SK-N-MC (cell line): Measurements from ENCODE around the gene FYB2.

ENCODE experiments used
- DNase-seq: peaks from one replicate; pipeline ENCODE4 v3.0.0-alpha.2; 2011; ENCODE audit warnings: low read depth, low spot score
- H3K27ac ChIP-seq: fragments of 200-600 bp; sonication (generic); 2 replicates; pipeline ENCODE4 v1.5.1; 2016; ENCODE audit warnings: mixed run types
- H3K36me3 ChIP-seq: fragments of 200-600 bp; sonication (generic); 2 replicates; pipeline ENCODE4 v1.6.1; 2017; ENCODE audit warnings: antibody characterized with exemption, low read length, mixed read lengths; ENCODE audit not compliant: insufficient read depth
- H3K4me3 ChIP-seq: fragments of 200-600 bp; sonication (generic); 2 replicates; pipeline ENCODE4 v1.5.1; 2016
- H3K9ac ChIP-seq: fragments of 200-600 bp; sonication (generic); 2 replicates; pipeline ENCODE4 v1.8.0; 2017; ENCODE audit warnings: mixed run types, mixed read lengths; ENCODE audit not compliant: insufficient read length
- H3K9me3 ChIP-seq: fragments of 200-600 bp; sonication (generic); 2 replicates; pipeline ENCODE4 v1.6.1; 2017; ENCODE audit warnings: low read depth, mild to moderate bottlenecking, antibody characterized with exemption, low read length, moderate library complexity, mixed read lengths
- EZH2 ChIP-seq: fragments of 200-600 bp; sonication (generic); IDR thresholded peaks from one replicate; pipeline ENCODE4 v1.6.1; 2017; ENCODE audit warnings: antibody characterized with exemption
- FOXP2 ChIP-seq: optimal IDR thresholded peaks from 2 replicates; pipeline ENCODE3; 2011; ENCODE audit warnings: mild to moderate bottlenecking, moderate library complexity; ENCODE audit not compliant: insufficient read depth; ENCODE audit errors: extremely low read length, control extremely low read depth
- POLR2AphosphoS5 ChIP-seq: IDR thresholded peaks from 2 replicates; pipeline ENCODE4 v1.6.1; 2012; ENCODE audit warnings: mild to moderate bottlenecking, low read depth, low read length, borderline replicate concordance

The FYB2 gene

GRCh38 chr1:56726706-56727105 is 92.5 kb downstream of the FYB2 start:
- no peaks in the 10 kb centered on the region for H3K9me3 ChIP-seq
- no peak overlapping the region for H3K4me3 ChIP-seq
- no peak overlapping the region for H3K27ac ChIP-seq
- H3K9ac ChIP-seq = no peak overlapping the region
- TF ChIP-seq EZH2 (no peak), POLR2AphosphoS5 (no peak), FOXP2 (no peak)
- no peaks in the 10 kb centered on the region for H3K36me3 ChIP-seq
- DNase-seq = no peak

GRCh38 chr1:56719171-56719570 is 100.0 kb downstream of the FYB2 start:
- no peak for DNase-seq
- TF ChIP-seq POLR2AphosphoS5 (no peak), FOXP2 (no peak)
- Histone ChIP-seq H3K4me3 (no peak overlapping the region), H3K9ac (no peak overlapping the region), H3K27ac (no peak overlapping the region), H3K36me3 (no peaks in the 10 kb centered on the region), H3K9me3 (no peaks in the 10 kb centered on the region)

GRCh38 chr1:56715156-56715555 is 104.0 kb downstream of the FYB2 start:
- H3K36me3 ChIP-seq = no peaks in the 10 kb centered on the region
- H3K9me3 ChIP-seq = no peaks in the 10 kb centered on the region
- DNase-seq = no peak
- no peak overlapping the region for H3K27ac ChIP-seq
- H3K4me3 ChIP-seq = no peak overlapping the region
- TF ChIP-seq FOXP2 = no peak
- no peak for TF ChIP-seq EZH2
- TF ChIP-seq POLR2AphosphoS5 = no peak
- H3K9ac ChIP-seq = no peak overlapping the region

GRCh38 chr1:56713112-56713511 is 106.1 kb downstream of the FYB2 start:
- Histone ChIP-seq H3K36me3 (no peaks in the 10 kb centered on the region), H3K9ac (no peak overlapping the region), H3K4me3 (no peak overlapping the region), H3K27ac (no peak overlapping the region), H3K9me3 (no peaks in the 10 kb centered on the region)
- TF ChIP-seq POLR2AphosphoS5 (no peak), FOXP2 (no peak), EZH2 (no peak)
- DNase-seq = no peak

- no peak overlapping the region for H3K9ac ChIP-seq
- no peak overlapping the region for H3K27ac ChIP-seq
- no peaks in the 10 kb centered on the region for H3K9me3 ChIP-seq
- TF ChIP-seq EZH2 (no peak), POLR2AphosphoS5 (no peak), FOXP2 (no peak)
- no peak for DNase-seq
- no peak overlapping the region for H3K4me3 ChIP-seq
- no peaks in the 10 kb centered on the region for H3K36me3 ChIP-seq
Observed at GRCh38 chr1:56712150-56712549, 107.1 kb downstream of the FYB2 start.

- Histone ChIP-seq H3K9ac (no peak overlapping the region), H3K4me3 (no peak overlapping the region), H3K9me3 (no peaks in the 10 kb centered on the region), H3K36me3 (no peaks in the 10 kb centered on the region), H3K27ac (no peak overlapping the region)
- no peak for DNase-seq
- TF ChIP-seq EZH2 (no peak), POLR2AphosphoS5 (no peak), FOXP2 (no peak)
Observed at GRCh38 chr1:56710646-56711045, 108.6 kb downstream of the FYB2 start.

GRCh38 chr1:56709995-56710394 is 109.2 kb downstream of the FYB2 start:
- H3K36me3 ChIP-seq = no peaks in the 10 kb centered on the region
- H3K9me3 ChIP-seq = no peaks in the 10 kb centered on the region
- no peak overlapping the region for H3K27ac ChIP-seq
- no peak for TF ChIP-seq EZH2
- TF ChIP-seq POLR2AphosphoS5 = no peak
- no peak for TF ChIP-seq FOXP2
- H3K9ac ChIP-seq = no peak overlapping the region
- DNase-seq = no peak
- H3K4me3 ChIP-seq = no peak overlapping the region

GRCh38 chr1:56709269-56709880 is 109.8 kb downstream of the FYB2 start:
- no peak overlapping the region for H3K9ac ChIP-seq
- no peak overlapping the region for H3K27ac ChIP-seq
- TF ChIP-seq POLR2AphosphoS5 = no peak
- TF ChIP-seq FOXP2 = no peak
- no peak for TF ChIP-seq EZH2
- no peaks in the 10 kb centered on the region for H3K9me3 ChIP-seq
- H3K36me3 ChIP-seq = no peaks in the 10 kb centered on the region
- DNase-seq = peak; percentile 42
- H3K4me3 ChIP-seq = no peak overlapping the region

- H3K9ac ChIP-seq = no peak overlapping the region
- no peak overlapping the region for H3K27ac ChIP-seq
- H3K36me3 ChIP-seq = no peaks in the 10 kb centered on the region
- no peak overlapping the region for H3K4me3 ChIP-seq
- TF ChIP-seq FOXP2 (no peak), POLR2AphosphoS5 (no peak), EZH2 (no peak)
- H3K9me3 ChIP-seq = no peaks in the 10 kb centered on the region
- DNase-seq = no peak
Observed at GRCh38 chr1:56707379-56707778, 111.8 kb downstream of the FYB2 start.

GRCh38 chr1:56703747-56704146 is 115.5 kb downstream of the FYB2 start:
- no peak for DNase-seq
- Histone ChIP-seq H3K9me3 (no peaks in the 10 kb centered on the region), H3K27ac (no peak overlapping the region), H3K4me3 (no peak overlapping the region), H3K9ac (no peak overlapping the region), H3K36me3 (no peaks in the 10 kb centered on the region)
- no peak for TF ChIP-seq POLR2AphosphoS5
- TF ChIP-seq FOXP2 = no peak
- TF ChIP-seq EZH2 = no peak
